WTC11 (cell line): Measurements from ENCODE around the gene TMX2.

Experiments
- ATF2 ChIP-seq: sonication (generic); formaldehyde crosslinking; IDR thresholded peaks from 2 replicates; pipeline ENCODE4 v1.8.1; 2022; ENCODE audit warnings: low read depth, missing genetic modification reagents, borderline replicate concordance
- CREB1 ChIP-seq: sonication (generic); formaldehyde crosslinking; IDR thresholded peaks from 2 replicates; pipeline ENCODE4 v1.8.0; 2023; ENCODE audit warnings: mild to moderate bottlenecking, missing genetic modification reagents
- CTCF ChIP-seq: fragments of 200-600 bp; IDR thresholded peaks from 2 replicates; pipeline ENCODE4 v1.8.0; 2022; ENCODE audit warnings: antibody characterized with exemption
- E2F5 ChIP-seq: sonication (generic); formaldehyde crosslinking; IDR thresholded peaks from 2 replicates; pipeline ENCODE4 v1.8.1; 2022; ENCODE audit warnings: mild to moderate bottlenecking, moderate library complexity, missing genetic modification reagents
- ETV6 ChIP-seq: sonication (generic); formaldehyde crosslinking; IDR thresholded peaks from 2 replicates; pipeline ENCODE4 v1.8.1; 2022; ENCODE audit warnings: mild to moderate bottlenecking, missing genetic modification reagents
- IRF2 ChIP-seq: sonication (generic); formaldehyde crosslinking; IDR thresholded peaks from 2 replicates; pipeline ENCODE4 v1.8.0; 2022; ENCODE audit warnings: low read depth, missing genetic modification reagents, borderline replicate concordance
- JUN ChIP-seq: sonication (generic); formaldehyde crosslinking; IDR thresholded peaks from 2 replicates; pipeline ENCODE4 v1.8.0; 2023; ENCODE audit warnings: mild to moderate bottlenecking, missing genetic modification reagents
- NR1H2 ChIP-seq: sonication (generic); formaldehyde crosslinking; IDR thresholded peaks from 2 replicates; pipeline ENCODE4 v1.9.0; 2021; ENCODE audit warnings: mild to moderate bottlenecking, moderate library complexity, missing genetic modification reagents
- SMAD4 ChIP-seq: sonication (generic); formaldehyde crosslinking; IDR thresholded peaks from 2 replicates; pipeline ENCODE4 v1.8.0; 2022; ENCODE audit warnings: mild to moderate bottlenecking, missing genetic modification reagents
- STAT6 ChIP-seq: sonication (generic); formaldehyde crosslinking; conservative IDR thresholded peaks from 2 replicates; pipeline ENCODE4 v1.8.1; 2023; ENCODE audit warnings: mild to moderate bottlenecking, low read depth, missing genetic modification reagents, moderate library complexity
- USF1 ChIP-seq: sonication (generic); formaldehyde crosslinking; IDR thresholded peaks from 2 replicates; pipeline ENCODE4 v1.8.0; 2022; ENCODE audit warnings: mild to moderate bottlenecking, missing genetic modification reagents
- ZNF232 ChIP-seq: sonication (generic); formaldehyde crosslinking; IDR thresholded peaks from 2 replicates; pipeline ENCODE4 v1.8.0; 2022; ENCODE audit warnings: mild to moderate bottlenecking, missing genetic modification reagents

GRCh38 chr11:57764021-57764420 lies 51.6 kb downstream of the TMX2 start:
- TF ChIP-seq CTCF (no peak), ZNF232 (CRISPR knock-in tag) (no peak), SMAD4 (no peak), NR1H2 (CRISPR knock-in tag) (no peak), USF1 (no peak), IRF2 (CRISPR knock-in tag) (no peak), JUN (CRISPR knock-in tag) (no peak), STAT6 (CRISPR knock-in tag) (no peak), ATF2 (CRISPR knock-in tag) (no peak), ETV6 (no peak), E2F5 (CRISPR knock-in tag) (no peak), CREB1 (CRISPR knock-in tag) (no peak)
